Sigmoid colon (tissue), 7 donors: ENCODE measurements around the gene TMEM51. TPM values are rescaled to one million over a fixed set of nuclear protein-coding genes. Genes with fewer than 3 reads are reported as not detected.

Experiments used
- DNase-seq: peaks from one replicate; pipeline ENCODE4 v3.0.0-alpha.2; 2019
- H3K27ac ChIP-seq, 4 donors: fragments of 200-600 bp; sonication (generic); one replicate each; pipeline ENCODE4 v1.5.1; 2016 to 2019; ENCODE audit warnings: mild to moderate bottlenecking in 1 of 4
- H3K27me3 ChIP-seq, 3 donors: fragments of 200-600 bp; sonication (generic); one replicate each; pipeline ENCODE4 v1.5.1; 2019; ENCODE audit warnings: mild to moderate bottlenecking in 1 of 3
- H3K36me3 ChIP-seq, 4 donors: fragments of 200-600 bp; sonication (generic); one replicate each; pipeline ENCODE4 v1.5.1; 2016 to 2019
- H3K4me1 ChIP-seq, 4 donors: fragments of 200-600 bp; sonication (generic); one replicate each; pipeline ENCODE4 v1.5.1; 2017 to 2019
- H3K4me3 ChIP-seq, 4 donors: fragments of 200-600 bp; sonication (generic); one replicate each; pipeline ENCODE4 v1.5.1; 2017 to 2019; ENCODE audit warnings: mild to moderate bottlenecking in 2 of 4, moderate library complexity in 1 of 4
- H3K9me3 ChIP-seq, 4 donors: fragments of 200-600 bp in 3 of 4; sonication (generic) in 3 of 4; one replicate each; pipeline versions ENCODE4 v1.5.1 to v1.6.1; 2013 to 2019
- CTCF ChIP-seq, 4 experiments: fragments of 450-650 bp in 3 of 4; fragments of 200-600 bp in 1 of 4; IDR thresholded peaks; one replicate each; pipeline ENCODE4 v1.5.1; 2016 to 2019; ENCODE audit warnings: antibody characterized with exemption in 4 of 4, mild to moderate bottlenecking in 3 of 4, moderate library complexity in 2 of 4
- EP300 ChIP-seq, 4 donors: sonication (generic); formaldehyde crosslinking; IDR thresholded peaks; one replicate each; pipeline ENCODE4 v1.6.1; 2017; ENCODE audit warnings: antibody characterized with exemption in 4 of 4
- POLR2A ChIP-seq, 2 donors: fragments of 450-650 bp; IDR thresholded peaks; one replicate each; pipeline ENCODE4 v1.6.1; 2016; ENCODE audit warnings: antibody characterized with exemption in 2 of 2, mild to moderate bottlenecking in 2 of 2, moderate library complexity in 2 of 2
- POLR2AphosphoS5 ChIP-seq, 4 donors: sonication (generic); formaldehyde crosslinking; IDR thresholded peaks; one replicate each; pipeline ENCODE4 v1.6.1; 2017; ENCODE audit warnings: antibody characterized with exemption in 4 of 4
- WGBS, 2 donors: extraction: QIAGEN DNeasy Blood & Tissue Kit; methylation state at CpG; one replicate each; pipeline ENCODE4 v1.1.7; 2013; 5-methylcytosine and 5-hydroxymethylcytosine counted together
- intact Hi-C: fragments of 100-400 bp; cut with DNase I; formaldehyde crosslinking; loops from one replicate; pipeline ENCODE4 v1.15.1; 2023
- polyA plus RNA-seq, 3 donors: library from polyadenylated mRNA; stranded (reverse); fragments of 200-250 nt; gene quantifications; one replicate each; pipeline ENCODE4 v1.2.3, GENCODE V29; 2013
- total RNA-seq, 4 donors: library from RNA; depleted of rRNA; stranded (reverse); fragments of >200 nt; gene quantifications; one replicate each; pipeline ENCODE4 v1.1.0, GENCODE V29; 2016
- donor health status: healthy with polysubstance abuse.
- donor health status: Bipolar disorder and iron deficiency.
- donor health status: healthy.

Gene TMEM51
- total and polyA plus RNA-seq, 7 donors, result 8.8 to 20.7 (median 15.3) TPM

- Histone ChIP-seq H3K27me3 (peaks cover 0 to 4% (median 0%) of the 10 kb centered on the region in 3 donors), H3K4me1 (no peaks in the 10 kb centered on the region), H3K36me3 (no peaks in the 10 kb centered on the region), H3K9me3 (no peaks in the 10 kb centered on the region), H3K4me3 (no peak overlapping the region), H3K27ac (no peak overlapping the region)
- WGBS, 2 donors, result 52 to 82% methylated on average over 4 of the region's 4 CpGs
- intact Hi-C loops, result no loop called here
- DNase-seq, result no peak
- TF ChIP-seq POLR2AphosphoS5 (IDR thresholded peaks at IDR 0.05), result no peak
- no peak for TF ChIP-seq CTCF (IDR thresholded peaks at IDR 0.05)
- no peak for TF ChIP-seq EP300 (IDR thresholded peaks at IDR 0.05)
- TF ChIP-seq POLR2A (IDR thresholded peaks at IDR 0.05), result no peak
These were observed 45.6 kb upstream of the TMEM51 start for GRCh38 chr1:15107911-15108310.

GRCh38 chr1:15110128-15110866 lies 43.2 kb upstream of the TMEM51 start:
- Histone ChIP-seq H3K36me3 (no peaks in the 10 kb centered on the region), H3K9me3 (no peaks in the 10 kb centered on the region), H3K27ac (no peak overlapping the region), H3K27me3 (peaks cover 0 to 4% (median 0%) of the 10 kb centered on the region in 3 donors), H3K4me1 (no peaks in the 10 kb centered on the region), H3K4me3 (no peak overlapping the region)
- TF ChIP-seq CTCF (IDR thresholded peaks at IDR 0.05), result no peak
- no peak for TF ChIP-seq POLR2A (IDR thresholded peaks at IDR 0.05)
- no peak for TF ChIP-seq EP300 (IDR thresholded peaks at IDR 0.05)
- no peak for TF ChIP-seq POLR2AphosphoS5 (IDR thresholded peaks at IDR 0.05)
- WGBS, 2 donors, result 78 to 91% methylated on average over 9 of the region's 9 CpGs
- DNase-seq, result no peak
- intact Hi-C loops, result no loop called here

- no peaks in the 10 kb centered on the region for H3K9me3 ChIP-seq
- intact Hi-C loops, result no loop called here
- TF ChIP-seq POLR2AphosphoS5 (IDR thresholded peaks at IDR 0.05) (no peak), POLR2A (IDR thresholded peaks at IDR 0.05) (no peak)
- H3K4me3 ChIP-seq, result no peak overlapping the region
- WGBS, 2 donors, result 89 to 95% methylated on average over 2 of the region's 2 CpGs
- H3K4me1 ChIP-seq, result no peaks in the 10 kb centered on the region
- no peaks in the 10 kb centered on the region for H3K36me3 ChIP-seq
- H3K27me3 ChIP-seq, result peaks cover 0 to 4% (median 0%) of the 10 kb centered on the region in 3 donors
- DNase-seq, result no peak
- H3K27ac ChIP-seq, result no peak overlapping the region
These were observed 42.7 kb upstream of the TMEM51 start for GRCh38 chr1:15110867-15111230.

- Histone ChIP-seq H3K4me1 (no peaks in the 10 kb centered on the region), H3K36me3 (no peaks in the 10 kb centered on the region), H3K27ac (no peak overlapping the region), H3K4me3 (no peak overlapping the region), H3K9me3 (no peaks in the 10 kb centered on the region), H3K27me3 (no peaks in the 10 kb centered on the region)
- no peak for TF ChIP-seq CTCF (IDR thresholded peaks at IDR 0.05)
- TF ChIP-seq POLR2AphosphoS5 (IDR thresholded peaks at IDR 0.05), result no peak
- no peak for TF ChIP-seq POLR2A (IDR thresholded peaks at IDR 0.05)
- no peak for TF ChIP-seq EP300 (IDR thresholded peaks at IDR 0.05)
- 90 to 95% methylated on average over 5 of the region's 5 CpGs for WGBS, 2 donors
- DNase-seq, result no peak
- intact Hi-C loops, result no loop called here
These were observed 40.4 kb upstream of the TMEM51 start for GRCh38 chr1:15113146-15113545.

GRCh38 chr1:15114884-15115283 lies 38.7 kb upstream of the TMEM51 start:
- H3K4me3 ChIP-seq, result no peak overlapping the region
- DNase-seq, result no peak
- no peaks in the 10 kb centered on the region for H3K4me1 ChIP-seq
- H3K36me3 ChIP-seq, result no peaks in the 10 kb centered on the region
- no peaks in the 10 kb centered on the region for H3K27me3 ChIP-seq
- H3K9me3 ChIP-seq, result no peaks in the 10 kb centered on the region
- intact Hi-C loops, result no loop called here
- no peak for TF ChIP-seq POLR2AphosphoS5 (IDR thresholded peaks at IDR 0.05)
- whole genome bisulfite sequencing, 2 donors, result 93 to 95% methylated on average over 13 of the region's 13 CpGs
- H3K27ac ChIP-seq, result no peak overlapping the region
